ENCODE measurements around the gene NOD1. TPM values are rescaled to one million over a fixed set of nuclear protein-coding genes. Genes with fewer than 3 reads are reported as not detected.

Gene NOD1
- total and polyA plus RNA-seq, 2 of the 13 experiments (the other 11 are each of a cell fraction or from before 2014, with no cell fraction given), result 1.7 to 2.9 TPM

GRCh38 chr7:30447466-30447865, 31.1 kb downstream of the NOD1 start (continued):
- TF ChIP-seq, protein P1, sequence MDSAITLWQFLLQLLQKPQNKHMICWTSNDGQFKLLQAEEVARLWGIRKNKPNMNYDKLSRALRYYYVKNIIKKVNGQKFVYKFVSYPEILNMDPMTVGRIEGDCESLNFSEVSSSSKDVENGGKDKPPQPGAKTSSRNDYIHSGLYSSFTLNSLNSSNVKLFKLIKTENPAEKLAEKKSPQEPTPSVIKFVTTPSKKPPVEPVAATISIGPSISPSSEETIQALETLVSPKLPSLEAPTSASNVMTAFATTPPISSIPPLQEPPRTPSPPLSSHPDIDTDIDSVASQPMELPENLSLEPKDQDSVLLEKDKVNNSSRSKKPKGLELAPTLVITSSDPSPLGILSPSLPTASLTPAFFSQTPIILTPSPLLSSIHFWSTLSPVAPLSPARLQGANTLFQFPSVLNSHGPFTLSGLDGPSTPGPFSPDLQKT (CRISPR knock-in tag; IDR thresholded peaks at IDR 0.05; ENCODE audit: borderline replicate concordance), result no peak
- TF ChIP-seq ZNF337 (CRISPR knock-in tag; IDR thresholded peaks at IDR 0.05; ENCODE audit: borderline replicate concordance, low read depth) (no peak), ZNF232 (CRISPR knock-in tag; IDR thresholded peaks at IDR 0.05; ENCODE audit: borderline replicate concordance) (no peak)

DNA sequence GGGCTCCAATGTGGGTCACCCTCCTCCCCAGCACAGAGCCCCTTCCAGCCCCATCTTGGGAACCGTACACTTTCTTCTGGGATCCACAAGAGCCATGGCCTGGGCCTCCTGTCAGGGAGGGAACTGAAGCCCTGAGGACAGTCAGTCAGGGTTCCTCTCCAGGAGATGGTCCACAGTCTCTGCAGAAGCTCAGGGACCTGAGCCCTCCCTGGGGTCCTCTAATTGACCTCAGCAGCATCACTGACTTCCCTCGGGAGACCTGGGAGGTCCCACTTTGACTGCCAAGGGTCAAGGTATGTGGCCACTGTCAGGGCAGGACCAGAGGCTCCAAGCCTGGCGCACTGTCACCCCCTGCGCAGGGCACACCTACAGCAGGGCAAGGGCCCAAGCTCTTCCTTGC, 32.3 kb downstream of the NOD1 start:
- H3K27ac ChIP-seq (ENCODE audit: extremely low read length, insufficient read depth, low read length), result no peak overlapping the region
- intact Hi-C loops (cut with micrococcal nuclease; ENCODE audit: unreplicated experiment) (no loop called here), in situ Hi-C loops (cut with HindIII; ENCODE audit: extremely low pct_ligation_motif_present, low pct_unique_long_range_greater_than_20kb) (no loop called here)
- ATAC-seq (peak; percentile 23; the same call in 2 of the 3 replicates), DNase-seq (ENCODE audit: low spot score) (no peak), FAIRE-seq (no peak)
- TF ChIP-seq ZNF746 (CRISPR knock-in tag; IDR thresholded peaks at IDR 0.05) (no peak), ARNT (IDR thresholded peaks at IDR 0.05) (no peak)
- no peak overlapping the region for H3K9ac ChIP-seq (ENCODE audit: insufficient read depth, low read depth, low read length)
- H3K4me3 ChIP-seq (replicated peaks in 1 of 3; ENCODE audit: insufficient read depth in 1 of 3, low read depth in 2 of 3, low read length in 3 of 3), result no peak overlapping the region
- WGBS (ENCODE audit: low lambda C conversion rate), result 96% methylated on average over 4 of the region's 4 CpGs
- ChIA-PET POLR2A (no interaction called here), CTCF (ENCODE audit: low intra/inter-chr PET ratio, low total read pairs) (interaction anchor here (1.2 kb wide), 1 partner anchor 219 kb away, joined by 6 read pairs; no protein-coding TSS in a partner anchor)
- no peaks in the 10 kb centered on the region for H3K4me1 ChIP-seq (ENCODE audit: insufficient read depth, low read length)
- H3K9me3 ChIP-seq (ENCODE audit: low read length), result no peaks in the 10 kb centered on the region
- H4K20me1 ChIP-seq (ENCODE audit: insufficient read depth, low read length), result no peaks in the 10 kb centered on the region
- no peaks in the 10 kb centered on the region for H3K27me3 ChIP-seq (ENCODE audit: control insufficient read depth in 1 of 2, insufficient read depth in 2 of 2, low read length in 2 of 2)
- no peaks in the 10 kb centered on the region for H3K79me2 ChIP-seq (ENCODE audit: insufficient read depth, low read length)
- no peaks in the 10 kb centered on the region for H3K36me3 ChIP-seq (replicated peaks in 1 of 2; ENCODE audit: control insufficient read depth in 1 of 2, insufficient read depth in 2 of 2, low read length in 2 of 2)
- H3K4me2 ChIP-seq (ENCODE audit: low read depth, low read length), result no peak overlapping the region
- H2AFZ ChIP-seq (ENCODE audit: low read length), result no peak overlapping the region
- no TSS peak for BruUV-seq (replicated peaks)

- FAIRE-seq, result peak; percentile 60
- Histone ChIP-seq H3K79me2 (ENCODE audit: insufficient read depth, low read length) (no peaks in the 10 kb centered on the region), H3K4me1 (ENCODE audit: insufficient read depth, low read length) (no peaks in the 10 kb centered on the region), H3K4me2 (ENCODE audit: low read depth, low read length) (no peak overlapping the region), H3K27ac (ENCODE audit: extremely low read length, insufficient read depth, low read length) (no peak overlapping the region), H3K27me3 (ENCODE audit: control insufficient read depth in 1 of 2, insufficient read depth in 2 of 2, low read length in 2 of 2) (no peaks in the 10 kb centered on the region), H3K9me3 (ENCODE audit: low read length) (no peaks in the 10 kb centered on the region), H2AFZ (ENCODE audit: low read length) (no peak overlapping the region), H3K4me3 (replicated peaks in 1 of 3; ENCODE audit: insufficient read depth in 1 of 3, low read depth in 2 of 3, low read length in 3 of 3) (no peak overlapping the region), H4K20me1 (ENCODE audit: insufficient read depth, low read length) (no peaks in the 10 kb centered on the region), H3K36me3 (replicated peaks in 1 of 2; ENCODE audit: control insufficient read depth in 1 of 2, insufficient read depth in 2 of 2, low read length in 2 of 2) (no peaks in the 10 kb centered on the region), H3K9ac (ENCODE audit: insufficient read depth, low read depth, low read length) (no peak overlapping the region)
- ATAC-seq, result peak; percentile 97
- CTCF ChIA-PET (ENCODE audit: low intra/inter-chr PET ratio, low total read pairs), result interaction anchor here (1.2 kb wide), 1 partner anchor 218 kb away, joined by 6 read pairs; no protein-coding TSS in a partner anchor
- intact Hi-C loops (cut with micrococcal nuclease; ENCODE audit: unreplicated experiment), result no loop called here
- in situ Hi-C loops (cut with HindIII; ENCODE audit: extremely low pct_ligation_motif_present, low pct_unique_long_range_greater_than_20kb), result no loop called here
- POLR2A ChIA-PET, result no interaction called here
- 60% methylated on average over 7 of the region's 7 CpGs for WGBS (ENCODE audit: low lambda C conversion rate)
- DNase-seq (ENCODE audit: low spot score), result peak; percentile 74
- no TSS peak for BruUV-seq (replicated peaks)
- TF ChIP-seq GATA4 (IDR thresholded peaks at IDR 0.05; ENCODE audit: borderline replicate concordance, low read depth), result no peak
- no peak for TF ChIP-seq ZBTB3 (CRISPR knock-in tag; IDR thresholded peaks at IDR 0.05; ENCODE audit: borderline replicate concordance, low read depth)
- TF ChIP-seq CEBPB (IDR thresholded peaks at IDR 0.05; ENCODE audit: borderline replicate concordance, low read depth, low read length), result peak; percentile 89
- TF ChIP-seq ZNF501 (CRISPR knock-in tag; IDR thresholded peaks at IDR 0.05), result no peak
- peak; percentile 75 for TF ChIP-seq CEBPG (CRISPR knock-in tag; IDR thresholded peaks at IDR 0.05)
- TF ChIP-seq ZNF281 (CRISPR knock-in tag; IDR thresholded peaks at IDR 0.05; ENCODE audit: borderline replicate concordance), result peak; percentile 51; the same call in 1 of the 2 replicates
- TF ChIP-seq SMC3 (IDR thresholded peaks at IDR 0.05; ENCODE audit: low read length), result peak; percentile 40
- TF ChIP-seq, protein P2, sequence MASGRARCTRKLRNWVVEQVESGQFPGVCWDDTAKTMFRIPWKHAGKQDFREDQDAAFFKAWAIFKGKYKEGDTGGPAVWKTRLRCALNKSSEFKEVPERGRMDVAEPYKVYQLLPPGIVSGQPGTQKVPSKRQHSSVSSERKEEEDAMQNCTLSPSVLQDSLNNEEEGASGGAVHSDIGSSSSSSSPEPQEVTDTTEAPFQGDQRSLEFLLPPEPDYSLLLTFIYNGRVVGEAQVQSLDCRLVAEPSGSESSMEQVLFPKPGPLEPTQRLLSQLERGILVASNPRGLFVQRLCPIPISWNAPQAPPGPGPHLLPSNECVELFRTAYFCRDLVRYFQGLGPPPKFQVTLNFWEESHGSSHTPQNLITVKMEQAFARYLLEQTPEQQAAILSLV (CRISPR knock-in tag; IDR thresholded peaks at IDR 0.05; ENCODE audit: borderline replicate concordance), result no peak
Observed at GRCh38 chr7:30445770-30446169, 32.8 kb downstream of the NOD1 start.

Data from HepG2 (cell line).